Esophagus muscularis mucosa (tissue), 4 donors: Measurements from ENCODE around the gene DYNC1I1.

Experiments
- EP300 ChIP-seq: sonication (generic); formaldehyde crosslinking; IDR thresholded peaks from one replicate; pipeline ENCODE4 v1.6.1; 2017; ENCODE audit warnings: antibody characterized with exemption
- POLR2A ChIP-seq: fragments of 450-650 bp; IDR thresholded peaks from one replicate; pipeline ENCODE4 v1.6.1; 2017; ENCODE audit warnings: antibody characterized with exemption, moderate library complexity, mild to moderate bottlenecking, low read depth
- POLR2AphosphoS5 ChIP-seq, 2 donors: sonication (generic); formaldehyde crosslinking; IDR thresholded peaks; one replicate each; pipeline ENCODE4 v1.6.1; 2017; ENCODE audit warnings: antibody characterized with exemption in 2 of 2
- TF ChIP-seq, protein P1 (sequence below), 3 experiments: fragments of 200-600 bp in 2 of 3; fragments of 450-650 bp in 1 of 3; sonication (generic) in 2 of 3; IDR thresholded peaks; one replicate each; pipeline ENCODE4 v1.5.1; 2017 to 2019; ENCODE audit warnings: antibody characterized with exemption in 3 of 3, mild to moderate bottlenecking in 2 of 3, moderate library complexity in 1 of 3

- no peak for TF ChIP-seq EP300
- TF ChIP-seq, protein P1, sequence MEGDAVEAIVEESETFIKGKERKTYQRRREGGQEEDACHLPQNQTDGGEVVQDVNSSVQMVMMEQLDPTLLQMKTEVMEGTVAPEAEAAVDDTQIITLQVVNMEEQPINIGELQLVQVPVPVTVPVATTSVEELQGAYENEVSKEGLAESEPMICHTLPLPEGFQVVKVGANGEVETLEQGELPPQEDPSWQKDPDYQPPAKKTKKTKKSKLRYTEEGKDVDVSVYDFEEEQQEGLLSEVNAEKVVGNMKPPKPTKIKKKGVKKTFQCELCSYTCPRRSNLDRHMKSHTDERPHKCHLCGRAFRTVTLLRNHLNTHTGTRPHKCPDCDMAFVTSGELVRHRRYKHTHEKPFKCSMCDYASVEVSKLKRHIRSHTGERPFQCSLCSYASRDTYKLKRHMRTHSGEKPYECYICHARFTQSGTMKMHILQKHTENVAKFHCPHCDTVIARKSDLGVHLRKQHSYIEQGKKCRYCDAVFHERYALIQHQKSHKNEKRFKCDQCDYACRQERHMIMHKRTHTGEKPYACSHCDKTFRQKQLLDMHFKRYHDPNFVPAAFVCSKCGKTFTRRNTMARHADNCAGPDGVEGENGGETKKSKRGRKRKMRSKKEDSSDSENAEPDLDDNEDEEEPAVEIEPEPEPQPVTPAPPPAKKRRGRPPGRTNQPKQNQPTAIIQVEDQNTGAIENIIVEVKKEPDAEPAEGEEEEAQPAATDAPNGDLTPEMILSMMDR (IDR thresholded peaks at IDR 0.05) = no peak
- no peak for TF ChIP-seq POLR2AphosphoS5 (IDR thresholded peaks at IDR 0.05)
- no peak for TF ChIP-seq POLR2A
Measured at GRCh38 chr7:95814721-95815120, 42.4 kb downstream of the DYNC1I1 start.
